Panc1 (cell line): Measurements from ENCODE around the gene NSG2. TPM values are rescaled to one million over a fixed set of nuclear protein-coding genes. Genes with fewer than 3 reads are reported as not detected.
A peak's percentile ranks its signal among the peaks of the same experiment; 100 is the strongest.
"Not testable (repeated sequence)": the region's sequence is repeated elsewhere in the genome, so short reads cannot be mapped to it uniquely, and the experiment has no call there.

Experiments
- ATAC-seq: fragments of 200-7000 bp; cut with Tn5 transposase; 2 replicates; pipeline ENCODE4 v1.9.1; 2020; ENCODE audit warnings: mild to moderate bottlenecking, moderate library complexity
- BruUV-seq: library from RNA; stranded (reverse); fragments of 400-500 nt; replicated peaks from 2 replicates; lab custom pipeline; 2021; lab: Mats Ljungman, UMichigan
- CTCF ChIA-PET: fragments of 300-600 bp; sonication (Branson Sonifier 250); formaldehyde crosslinking; loops from one replicate; lab custom pipeline; 2022; ENCODE audit warnings: antibody characterized with exemption; lab: Charles Lee
- POLR2A ChIA-PET: fragments of 300-600 bp; sonication (Branson Sonifier 250); formaldehyde crosslinking; loops from one replicate; lab custom pipeline; 2022; ENCODE audit warnings: antibody characterized with exemption; lab: Charles Lee
- DNase-seq: peaks from one replicate; pipeline ENCODE4 v3.0.0-alpha.2; 2010; ENCODE audit warnings: low read depth, low spot score
- H3K27ac ChIP-seq: 2 replicates; pipeline ENCODE4 v1.5.1; 2011; ENCODE audit warnings: mild to moderate bottlenecking, low read length, inconsistent platforms
- H3K27me3 ChIP-seq: fragments of 200-500 bp; sonication (Bioruptor generic); 2 replicates; pipeline ENCODE4 v1.6.0; 2014; ENCODE audit warnings: low read length, inconsistent platforms; ENCODE audit not compliant: control insufficient read depth, insufficient read depth
- H3K36me3 ChIP-seq: fragments of 200-500 bp; sonication (Bioruptor generic); 2 replicates; pipeline ENCODE4 v1.5.1; 2014; ENCODE audit warnings: inconsistent platforms, mild to moderate bottlenecking, low read length, moderate library complexity; ENCODE audit not compliant: control insufficient read depth, insufficient read depth
- H3K4me1 ChIP-seq: 2 replicates; pipeline ENCODE4 v1.5.1; 2011; ENCODE audit warnings: inconsistent platforms, mild to moderate bottlenecking, low read length, moderate library complexity; ENCODE audit not compliant: control insufficient read depth, insufficient read depth
- H3K4me3 ChIP-seq, 2 experiments: 2 replicates each; pipeline ENCODE4 v1.5.1; 2011 to 2012; ENCODE audit warnings: low read depth in 2 of 2, low read length in 2 of 2, mild to moderate bottlenecking in 2 of 2, inconsistent platforms in 1 of 2, moderate library complexity in 1 of 2
- H3K9me3 ChIP-seq: fragments of 200-500 bp; sonication (Bioruptor generic); 2 replicates; pipeline ENCODE4 v1.5.1; 2014; ENCODE audit warnings: low read depth, mild to moderate bottlenecking, inconsistent platforms, low read length, moderate library complexity; ENCODE audit not compliant: control insufficient read depth, insufficient read depth
- CTCF ChIP-seq: fragments of 450-650 bp; IDR thresholded peaks from 2 replicates; pipeline ENCODE4 v1.5.1; 2017; ENCODE audit warnings: mild to moderate bottlenecking
- POLR2AphosphoS5 ChIP-seq: IDR thresholded peaks from 2 replicates; pipeline ENCODE4 v1.6.1; 2012; ENCODE audit warnings: mild to moderate bottlenecking, low read depth, low read length, moderate library complexity
- REST ChIP-seq, 2 experiments: IDR thresholded peaks; 2 replicates each; pipeline ENCODE4 v1.6.1; 2011 to 2012; ENCODE audit warnings: low read depth in 2 of 2, control low read depth in 1 of 2, low read length in 1 of 2, mild to moderate bottlenecking in 1 of 2, moderate library complexity in 1 of 2; ENCODE audit not compliant: insufficient read depth in 1 of 2
- SIN3A ChIP-seq: IDR thresholded peaks from 2 replicates; pipeline ENCODE4 v1.6.1; 2012; ENCODE audit warnings: low read depth, mild to moderate bottlenecking, low read length, moderate library complexity, borderline replicate concordance; ENCODE audit not compliant: insufficient read depth
- TCF7L2 ChIP-seq: IDR thresholded peaks from 2 replicates; pipeline ENCODE4 v1.6.1; 2011; ENCODE audit warnings: mild to moderate bottlenecking, low read depth, low read length, inconsistent platforms
- in situ Hi-C: cut with HindIII; loops from 2 replicates; pipeline ENCODE4 v1.10.0; 2016; ENCODE audit warnings: low sequenced_read_pairs, low pct_unique_long_range_greater_than_20kb
- intact Hi-C: fragments of 100-400 bp; cut with micrococcal nuclease; formaldehyde crosslinking; loops from one replicate; pipeline ENCODE4 v1.10.0; 2022; ENCODE audit not compliant: unreplicated experiment
- total RNA-seq: library from RNA; stranded (reverse); gene quantifications from one replicate; pipeline ENCODE4 v1.2.1, GENCODE V29; 2021; ENCODE audit not compliant: unreplicated experiment

The NSG2 gene
- total RNA-seq, 1 experiment from 2014 or later, result not detected

DNA sequence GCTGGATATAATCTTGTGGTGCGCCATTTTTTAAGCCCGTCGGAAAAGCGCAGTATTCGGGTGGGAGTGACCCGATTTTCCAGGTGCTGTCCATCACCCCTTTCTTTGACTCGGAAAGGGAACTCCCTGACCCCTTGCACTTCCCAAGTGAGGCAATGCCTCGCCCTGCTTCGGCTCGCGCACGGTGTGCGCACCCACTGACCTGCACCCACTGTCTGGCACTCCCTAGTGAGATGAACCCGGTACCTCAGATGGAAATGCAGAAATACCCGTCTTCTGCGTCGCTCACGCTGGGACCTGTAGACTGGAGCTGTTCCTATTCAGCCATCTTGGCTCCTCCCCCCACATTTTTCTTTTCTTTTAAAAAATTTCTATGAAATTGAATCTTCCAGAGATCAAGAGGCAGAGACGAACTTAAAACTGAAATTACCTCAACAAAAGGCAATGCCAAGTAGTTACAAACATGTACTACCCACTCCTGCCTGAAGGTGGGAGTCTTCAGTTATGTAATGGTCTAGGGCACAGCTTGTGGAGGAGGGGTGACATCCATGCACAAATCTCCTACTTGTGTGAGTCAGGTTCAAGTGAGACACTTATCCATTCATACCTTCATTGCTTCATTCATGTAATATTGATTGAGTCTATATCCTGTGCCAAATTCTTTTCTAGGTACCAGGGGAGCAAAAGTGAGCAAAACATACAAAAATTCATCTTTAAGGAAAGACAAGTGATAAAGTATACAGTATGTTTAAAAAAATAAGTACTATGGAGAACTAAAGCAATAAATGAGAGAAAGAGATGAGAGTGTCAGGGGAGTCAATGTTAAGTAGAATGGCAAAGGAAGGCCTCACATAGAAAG, 25.2 kb upstream of the NSG2 start:
- H3K4me1 ChIP-seq, H3K4me3 ChIP-seq, BruUV-seq, H3K9me3 ChIP-seq, H3K27ac ChIP-seq, H3K36me3 ChIP-seq, POLR2A ChIA-PET, in situ Hi-C loops: not testable (repeated sequence)
- peak; percentile 77 for TF ChIP-seq CTCF
- ATAC-seq, result peak; percentile 90
- H3K27me3 ChIP-seq, result peaks cover 19% of the 10 kb centered on the region
- intact Hi-C loops, result loop anchor here (1.0 kb wide), 2 partner anchors 291 to 297 kb away; no protein-coding TSS in a partner anchor
- DNase-seq, result peak; percentile 45
- CTCF ChIA-PET, result interaction anchor here (0.5 to 1.2 kb wide), 3 partner anchors 24 to 291 kb away, joined by 3 to 9 read pairs (median 7); no protein-coding TSS in a partner anchor

DNA sequence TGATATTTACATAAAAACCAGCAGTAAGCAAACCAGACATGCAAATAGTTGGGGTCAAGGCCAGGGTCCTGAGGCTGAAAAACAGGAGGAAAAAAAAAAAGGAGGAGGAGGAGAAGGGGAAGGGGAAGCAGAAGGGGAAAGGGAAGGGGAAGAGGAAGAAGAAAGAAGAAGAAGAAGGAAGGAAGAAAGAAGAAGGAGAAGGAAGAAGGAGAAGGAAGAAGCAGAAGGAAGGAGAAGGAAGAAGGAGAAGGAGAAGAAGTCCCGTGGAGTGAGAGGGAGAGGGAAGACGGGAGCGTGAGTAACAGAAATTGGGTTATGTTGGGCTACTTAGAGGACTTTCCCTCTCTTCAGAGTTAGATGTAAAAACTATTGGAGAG, 24.6 kb upstream of the NSG2 start:
- no peak for ATAC-seq
- no peak overlapping the region for H3K4me3 ChIP-seq
- in situ Hi-C loops, result no loop called here
- BruUV-seq, result no TSS peak
- intact Hi-C loops, result loop anchor here (1.0 kb wide), 2 partner anchors 290 to 296 kb away; no protein-coding TSS in a partner anchor
- no peaks in the 10 kb centered on the region for H3K36me3 ChIP-seq
- POLR2A ChIA-PET, result no interaction called here
- CTCF ChIA-PET, result interaction anchor here (0.6 to 1.2 kb wide), 2 partner anchors 195 to 290 kb away, joined by 3 to 7 read pairs; no protein-coding TSS in a partner anchor
- TF ChIP-seq TCF7L2, result no peak
- no peak for TF ChIP-seq POLR2AphosphoS5
- no peak for TF ChIP-seq REST (IDR thresholded peaks at IDR 0.05; ENCODE audit: insufficient read depth in 1 of 2, low read depth in 2 of 2, low read length in 1 of 2)
- H3K27me3 ChIP-seq, result peaks cover 22% of the 10 kb centered on the region
- DNase-seq, result no peak
- H3K4me1 ChIP-seq, result no peaks in the 10 kb centered on the region
- H3K27ac ChIP-seq, result no peak overlapping the region
- no peaks in the 10 kb centered on the region for H3K9me3 ChIP-seq

- intact Hi-C loops, result no loop called here
- no peak for ATAC-seq
- no peak for TF ChIP-seq REST (IDR thresholded peaks at IDR 0.05; ENCODE audit: insufficient read depth in 1 of 2, low read depth in 2 of 2, low read length in 1 of 2)
- no peak for TF ChIP-seq CTCF
- TF ChIP-seq SIN3A, result no peak
- TF ChIP-seq TCF7L2, result no peak
- TF ChIP-seq POLR2AphosphoS5, result no peak
- CTCF ChIA-PET, result no interaction called here
- no peak overlapping the region for H3K4me3 ChIP-seq
- DNase-seq, result no peak
- in situ Hi-C loops, result no loop called here
- H3K36me3 ChIP-seq, result no peaks in the 10 kb centered on the region
- H3K9me3 ChIP-seq, result no peaks in the 10 kb centered on the region
- H3K27me3 ChIP-seq, result peaks cover 27% of the 10 kb centered on the region
- H3K27ac ChIP-seq, result no peak overlapping the region
- POLR2A ChIA-PET, result no interaction called here
- H3K4me1 ChIP-seq, result no peaks in the 10 kb centered on the region
- no TSS peak for BruUV-seq
These were observed 23.0 kb upstream of the NSG2 start for GRCh38 chr5:174022384-174023095.
